Heart right ventricle (tissue), 16 donors: ENCODE measurements around the gene PSMB2. TPM values are rescaled to one million over a fixed set of nuclear protein-coding genes. Genes with fewer than 3 reads are reported as not detected.
A peak's percentile ranks its signal among the peaks of the same experiment; 100 is the strongest.

Experiments
- ATAC-seq, 8 donors: fragments of 200-7000 bp; cut with Tn5 transposase; one replicate each; pipeline ENCODE4 v1.9.1; 2020; ENCODE audit warnings: mild to moderate bottlenecking in 8 of 8, moderate library complexity in 8 of 8, moderate number of reproducible peaks in 1 of 8
- DNase-seq, 2 donors: peaks; one replicate each; pipeline ENCODE4 v3.0.0-alpha.2; 2020
- H3K27ac ChIP-seq, 10 donors: fragments of 200-600 bp; sonication (generic) in 2 of 10; one replicate each; pipeline versions ENCODE4 v1.5.0 to v1.8.0; 2020 to 2022; ENCODE audit warnings: mild to moderate bottlenecking in 3 of 10
- H3K27me3 ChIP-seq, 7 donors: fragments of 200-600 bp; one replicate each; pipeline ENCODE4 v1.8.0; 2021 to 2022; ENCODE audit warnings: mild to moderate bottlenecking in 2 of 7
- H3K36me3 ChIP-seq, 9 donors: fragments of 200-600 bp; sonication (generic) in 1 of 9; one replicate each; pipeline versions ENCODE4 v1.5.0 to v1.8.0; 2020 to 2022; ENCODE audit warnings: mild to moderate bottlenecking in 2 of 9
- H3K4me1 ChIP-seq, 9 donors: fragments of 200-600 bp; sonication (generic) in 1 of 9; one replicate each; pipeline versions ENCODE4 v1.5.0 to v1.8.0; 2020 to 2022; ENCODE audit warnings: mild to moderate bottlenecking in 4 of 9
- H3K4me3 ChIP-seq, 10 donors: fragments of 200-600 bp; sonication (generic) in 2 of 10; one replicate each; pipeline versions ENCODE4 v1.5.0 to v1.8.0; 2020 to 2022; ENCODE audit warnings: mild to moderate bottlenecking in 7 of 10, moderate library complexity in 2 of 10
- H3K9me3 ChIP-seq, 11 donors: fragments of 200-600 bp in 10 of 11; sonication (generic) in 2 of 11; one replicate each; pipeline versions ENCODE4 v1.5.0 to v1.8.0; 2013 to 2022; ENCODE audit warnings: mild to moderate bottlenecking in 2 of 11, control low read depth in 1 of 11, moderate library complexity in 1 of 11
- CTCF ChIP-seq, 9 donors: fragments of 200-600 bp; sonication (generic) in 2 of 9; IDR thresholded peaks; one replicate each; pipeline versions ENCODE4 v1.5.0 to v1.8.0; 2021 to 2022; ENCODE audit warnings: antibody characterized with exemption in 9 of 9, mild to moderate bottlenecking in 5 of 9, moderate library complexity in 1 of 9
- WGBS, 2 donors: extraction: QIAGEN DNeasy Blood & Tissue Kit; methylation state at CpG; one replicate each; pipeline ENCODE4 v1.1.7; 2013; ENCODE audit warnings: inconsistent platforms in 1 of 2; 5-methylcytosine and 5-hydroxymethylcytosine counted together
- intact Hi-C, 10 donors: fragments of 100-400 bp; cut with DNase I; formaldehyde crosslinking; loops; one replicate each; pipeline versions ENCODE4 v1.11.1 to v1.14.2; 2022
- polyA plus RNA-seq, 2 donors: library from polyadenylated mRNA; stranded (reverse); fragments of 200-250 nt; gene quantifications; one replicate each; pipeline ENCODE4 v1.2.3, GENCODE V29; 2013
- total RNA-seq, 10 donors: library from RNA; stranded (reverse); fragmentation: NEBNext Ultra II Directional in 3 of 10; extraction: Animal tissue kit (Norgen Biotek cat#: 25700) in 3 of 10; gene quantifications; one replicate each; pipeline versions ENCODE4 v1.2.1 to v1.2.4, GENCODE V29; 2021 to 2023
- donor health status: Arrhythmogenic right ventricular cardiomyopathy.
- donor health status: ischemic (EF 13 %, LVEDD 7.1; RV severe dilation, severe dysfunction).
- donor health status: healthy with polysubstance abuse.
- donor health status: DM: no; HTN: yes; CAD: no.
- donor health status: DM: no; HTN: no; CAD: no.
- donor health status: ischemic (EF 25% LVEDD 6.9; RV normal size, moderate dysfunction).
- donor health status: ischemic (EF 25% LVEDD 5.7; RV mildly dilated, moderate dysfunction).
- donor health status: healthy.
- donor health status: DM: yes; HTN: yes; CAD: no.
- donor health status: Ischemic cardiomyopathy.
- donor health status: ischemic (EF 35%, LVEDD 5.7; RV mildly dilated, moderate dysfunction).
- donor health status: nonischemic (EF 11% LVEDD 7.7; RV severe dilation, severe dysfunction).
- donor health status: DM: yes; HTN: yes; CAD: no.
- donor health status: PGD.
- donor health status: ischemic (EF 29% LVEDD 5.4; RV normal size, mild dysfunction).
- donor health status: nonischemic (EF 23%, LVEDD 6.1; RV moderate dilation, normal function).

PSMB2 gene
- total and polyA plus RNA-seq, 12 donors = 34.1 to 55.0 (median 39.1) TPM

GRCh38 chr1:35573198-35574124 lies 67.9 kb downstream of the PSMB2 start, which contains the start of gene TFAP2E:
TSS of gene TFAP2E (plus strand) at chr1:35573314. CDS start at chr1:35573578, 264 bp downstream.
- Histone ChIP-seq H3K27ac (no peak within 1 kb of the TSS), H3K4me3 (peak within 1 kb of the TSS; percentile 20 to 54 (median 48)), H3K9me3 (no peaks in the 10 kb centered on the region), H3K4me1 (peaks cover 3 to 52% (median 20%) of the 10 kb centered on the region in 9 donors), H3K27me3 (peaks cover 27 to 94% (median 78%) of the 10 kb centered on the region in 7 donors), H3K36me3 (no peaks in the 10 kb centered on the region)
- DNase-seq = no peak
- TF ChIP-seq CTCF (IDR thresholded peaks at IDR 0.05) = no peak
- intact Hi-C loops = loop anchor here in 2 of 10 donors (5.0 to 10.0 kb wide), 3 partner anchors 154 to 201 kb away; no protein-coding TSS in a partner anchor
- WGBS, 2 donors = 7 to 10% methylated on average over 92 to 95 of the region's 95 CpGs
- ATAC-seq = peak in 7 of 8 donors; percentile 17 to 54 (median 36)

GRCh38 chr1:35572296-35572695 lies 69.0 kb downstream of the PSMB2 start:
- ATAC-seq (no peak), DNase-seq (no peak)
- no peak for TF ChIP-seq CTCF (IDR thresholded peaks at IDR 0.05)
- Histone ChIP-seq H3K27ac (no peak overlapping the region), H3K27me3 (peaks cover 26 to 82% (median 66%) of the 10 kb centered on the region in 7 donors), H3K36me3 (no peaks in the 10 kb centered on the region), H3K9me3 (no peaks in the 10 kb centered on the region), H3K4me1 (peaks cover 3 to 41% (median 12%) of the 10 kb centered on the region in 9 donors), H3K4me3 (no peak overlapping the region)
- intact Hi-C loops = loop anchor here in 2 of 10 donors (5.0 to 10.0 kb wide), 3 partner anchors 155 to 203 kb away; no protein-coding TSS in a partner anchor
- WGBS, 2 donors = 96 to 97% methylated on average over 2 of the region's 2 CpGs

GRCh38 chr1:35571263-35571662 lies 70.1 kb downstream of the PSMB2 start:
- 89 to 97% methylated on average over 8 of the region's 8 CpGs for WGBS, 2 donors
- intact Hi-C loops = loop anchor here in 2 of 10 donors (5.0 to 10.0 kb wide), 3 partner anchors 156 to 204 kb away; no protein-coding TSS in a partner anchor
- Histone ChIP-seq H3K4me3 (no peak overlapping the region), H3K9me3 (no peaks in the 10 kb centered on the region), H3K27me3 (peaks cover 19 to 72% (median 56%) of the 10 kb centered on the region in 7 donors), H3K36me3 (peaks cover 0 to 7% (median 0%) of the 10 kb centered on the region in 9 donors), H3K27ac (no peak overlapping the region), H3K4me1 (peaks cover 0 to 30% (median 8%) of the 10 kb centered on the region in 9 donors)
- DNase-seq = no peak
- ATAC-seq = no peak
- TF ChIP-seq CTCF (IDR thresholded peaks at IDR 0.05) = no peak

GRCh38 chr1:35570589-35571137 lies 70.7 kb downstream of the PSMB2 start:
- intact Hi-C loops = loop anchor here in 2 of 10 donors (5.0 to 10.0 kb wide), 3 partner anchors 157 to 204 kb away; no protein-coding TSS in a partner anchor
- 93% methylated on average over 10 of the region's 10 CpGs for WGBS, 2 donors
- H3K4me3 ChIP-seq = no peak overlapping the region
- DNase-seq (no peak), ATAC-seq (no peak)
- peaks cover 19 to 66% (median 50%) of the 10 kb centered on the region in 7 donors for H3K27me3 ChIP-seq
- H3K4me1 ChIP-seq = peaks cover 0 to 28% (median 8%) of the 10 kb centered on the region in 9 donors
- peaks cover 0 to 13% (median 0%) of the 10 kb centered on the region in 9 donors for H3K36me3 ChIP-seq
- H3K9me3 ChIP-seq = no peaks in the 10 kb centered on the region
- no peak overlapping the region for H3K27ac ChIP-seq
- TF ChIP-seq CTCF (IDR thresholded peaks at IDR 0.05) = no peak
